ENCODE data around the gene CFD.
"Not testable (repeated sequence)": the region's sequence is repeated elsewhere in the genome, so short reads cannot be mapped to it uniquely, and the experiment has no call there.

Gene CFD

GRCh38 chr19:827314-827709 is 32.2 kb upstream of the CFD start:
- no peaks in the 10 kb centered on the region for H3K4me1 ChIP-seq (ENCODE audit: control insufficient read depth, insufficient read depth, low read length, poor library complexity, severe bottlenecking)
- H3K27ac ChIP-seq (ENCODE audit: insufficient read depth, low read length, poor library complexity, severe bottlenecking), result no peak overlapping the region
- no peaks in the 10 kb centered on the region for H3K36me3 ChIP-seq (ENCODE audit: control insufficient read depth, insufficient read depth, low read length)
- H3K9me3 ChIP-seq (ENCODE audit: control insufficient read depth, low read length), result no peaks in the 10 kb centered on the region
- no peak for DNase-seq
- H3K4me3 ChIP-seq (ENCODE audit: insufficient read depth, low read depth, low read length, poor library complexity, severe bottlenecking), result no peak overlapping the region
- H3K27me3 ChIP-seq (replicated peaks; ENCODE audit: control insufficient read depth, insufficient read depth, low read length, poor library complexity, severe bottlenecking), result peaks cover 10% of the 10 kb centered on the region

DNA sequence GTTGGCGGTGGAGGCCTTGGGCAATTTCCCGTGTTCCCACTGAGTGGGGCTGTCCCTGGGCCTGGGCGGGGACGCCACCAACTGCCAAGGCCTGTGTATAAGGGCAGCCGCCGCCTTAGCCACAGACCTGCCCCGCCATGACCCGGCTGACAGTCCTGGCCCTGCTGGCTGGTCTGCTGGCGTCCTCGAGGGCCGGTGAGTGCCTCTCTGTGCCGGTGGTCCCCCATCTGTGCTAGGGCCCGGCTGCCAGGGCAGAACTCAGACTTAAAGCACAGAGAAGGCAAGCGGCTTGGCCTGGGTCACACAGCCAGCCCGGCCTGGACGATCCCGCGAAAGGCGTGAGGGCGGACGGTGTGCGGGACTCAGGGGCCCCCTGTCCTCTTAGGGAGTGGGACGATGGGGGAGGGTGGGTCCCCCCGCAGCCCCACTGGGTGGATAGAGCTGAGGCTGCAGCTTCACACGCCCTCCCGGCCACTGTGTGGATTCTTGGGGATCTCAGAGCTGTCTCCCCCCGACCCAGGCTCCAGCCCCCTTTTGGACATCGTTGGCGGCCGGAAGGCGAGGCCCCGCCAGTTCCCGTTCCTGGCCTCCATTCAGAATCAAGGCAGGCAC is 31.6 kb upstream of the CFD start, which contains the start of gene AZU1:
Gene AZU1, plus strand, starts transcription at position 128 of the 612 bp plus-strand sequence. Its CDS starts 10 bp downstream, at position 138.
- H3K27ac ChIP-seq (ENCODE audit: insufficient read depth, low read length, poor library complexity, severe bottlenecking), result no peak within 1 kb of the TSS
- H3K27me3 ChIP-seq (replicated peaks; ENCODE audit: control insufficient read depth, insufficient read depth, low read length, poor library complexity, severe bottlenecking), result peaks cover 8% of the 10 kb centered on the region
- no peak within 1 kb of the TSS for H3K4me3 ChIP-seq (ENCODE audit: insufficient read depth, low read depth, low read length, poor library complexity, severe bottlenecking)
- no peak for DNase-seq
- no peaks in the 10 kb centered on the region for H3K4me1 ChIP-seq (ENCODE audit: control insufficient read depth, insufficient read depth, low read length, poor library complexity, severe bottlenecking)
- H3K9me3 ChIP-seq (ENCODE audit: control insufficient read depth, low read length), result no peaks in the 10 kb centered on the region
- H3K36me3 ChIP-seq (ENCODE audit: control insufficient read depth, insufficient read depth, low read length), result no peaks in the 10 kb centered on the region

- no peak overlapping the region for H3K27ac ChIP-seq (ENCODE audit: insufficient read depth, low read length, poor library complexity, severe bottlenecking)
- no peaks in the 10 kb centered on the region for H3K9me3 ChIP-seq (ENCODE audit: control insufficient read depth, low read length)
- H3K27me3 ChIP-seq (replicated peaks; ENCODE audit: control insufficient read depth, insufficient read depth, low read length, poor library complexity, severe bottlenecking), result peaks cover 4% of the 10 kb centered on the region
- H3K36me3 ChIP-seq (ENCODE audit: control insufficient read depth, insufficient read depth, low read length), result no peaks in the 10 kb centered on the region
- DNase-seq, result no peak
- no peak overlapping the region for H3K4me3 ChIP-seq (ENCODE audit: insufficient read depth, low read depth, low read length, poor library complexity, severe bottlenecking)
- H3K4me1 ChIP-seq (ENCODE audit: control insufficient read depth, insufficient read depth, low read length, poor library complexity, severe bottlenecking), result no peaks in the 10 kb centered on the region
Observed at GRCh38 chr19:829129-829758, 30.2 kb upstream of the CFD start.

DNA sequence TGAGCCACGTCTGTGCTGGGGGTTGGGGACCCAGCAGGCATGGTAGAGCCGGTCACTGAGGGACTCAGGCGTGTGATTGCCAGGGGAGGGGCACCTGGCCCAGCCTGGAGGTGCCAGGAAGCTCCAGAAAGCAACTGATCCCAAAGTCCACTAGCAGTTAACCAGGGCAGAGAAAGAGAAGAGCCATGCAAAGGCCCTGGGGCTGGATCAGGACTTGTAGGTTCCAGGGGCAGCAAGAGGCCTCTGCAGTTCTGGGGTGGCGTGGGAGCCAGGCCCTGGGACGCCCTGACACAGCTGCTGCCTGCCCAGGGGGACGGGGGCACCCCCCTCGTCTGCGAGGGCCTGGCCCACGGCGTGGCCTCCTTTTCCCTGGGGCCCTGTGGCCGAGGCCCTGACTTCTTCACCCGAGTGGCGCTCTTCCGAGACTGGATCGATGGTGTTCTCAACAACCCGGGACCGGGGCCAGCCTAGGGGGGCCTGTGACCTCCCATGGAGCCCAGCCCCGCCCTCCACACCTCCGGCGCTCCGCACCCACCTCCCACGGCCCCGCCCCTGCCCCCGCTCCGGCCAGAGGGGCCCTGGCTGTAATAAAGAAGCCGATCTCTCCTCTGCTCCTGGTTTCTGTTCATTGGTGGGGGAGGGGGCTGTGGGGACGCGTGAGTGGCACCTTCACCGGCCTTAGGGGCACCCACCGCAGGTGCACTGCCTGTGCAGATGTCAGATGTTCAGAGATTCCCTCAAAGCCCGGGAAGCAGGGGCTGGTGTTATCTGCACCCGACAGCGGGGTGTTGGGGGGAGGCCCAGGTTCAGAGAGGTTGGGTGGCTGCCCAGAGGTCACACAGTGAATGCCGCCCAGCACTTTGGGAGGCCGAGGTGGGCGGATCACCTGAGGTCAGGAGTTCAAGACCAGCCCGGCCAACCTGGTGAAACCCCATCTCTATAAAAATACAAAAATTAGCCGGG is 27.8 kb upstream of the CFD start:
- Histone ChIP-seq H3K36me3 (ENCODE audit: control insufficient read depth, insufficient read depth, low read length) (no peaks in the 10 kb centered on the region), H3K4me1 (ENCODE audit: control insufficient read depth, insufficient read depth, low read length, poor library complexity, severe bottlenecking) (no peaks in the 10 kb centered on the region), H3K9me3 (ENCODE audit: control insufficient read depth, low read length) (no peaks in the 10 kb centered on the region), H3K27me3 (replicated peaks; ENCODE audit: control insufficient read depth, insufficient read depth, low read length, poor library complexity, severe bottlenecking) (peaks cover 4% of the 10 kb centered on the region), H3K27ac (ENCODE audit: insufficient read depth, low read length, poor library complexity, severe bottlenecking) (no peak overlapping the region), H3K4me3 (ENCODE audit: insufficient read depth, low read depth, low read length, poor library complexity, severe bottlenecking) (no peak overlapping the region)
- DNase-seq, result no peak

DNA sequence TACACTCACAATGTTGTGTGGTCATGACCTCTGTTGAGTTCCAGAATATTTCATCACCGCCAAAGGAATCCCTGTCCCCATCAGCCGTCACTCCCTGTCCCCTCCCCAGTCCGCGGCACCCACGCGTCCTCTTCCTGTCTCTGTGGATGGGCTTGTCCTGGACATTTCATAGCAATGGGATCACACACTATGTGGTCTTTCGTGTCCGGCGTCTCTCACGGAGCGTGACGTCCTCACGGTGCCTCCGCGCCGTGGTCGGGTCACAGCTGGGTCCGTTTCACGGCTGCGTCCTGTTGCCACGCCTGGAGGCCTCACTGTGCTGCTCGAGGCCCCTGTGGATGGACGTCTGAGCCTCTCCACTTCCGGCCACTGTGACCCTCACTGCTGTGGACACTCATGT is 25.2 kb upstream of the CFD start:
- DNase-seq, result no peak
- Histone ChIP-seq H3K27me3 (replicated peaks; ENCODE audit: control insufficient read depth, insufficient read depth, low read length, poor library complexity, severe bottlenecking) (peaks cover 4% of the 10 kb centered on the region), H3K9me3 (ENCODE audit: control insufficient read depth, low read length) (no peaks in the 10 kb centered on the region), H3K4me3 (ENCODE audit: insufficient read depth, low read depth, low read length, poor library complexity, severe bottlenecking) (no peak overlapping the region), H3K27ac (ENCODE audit: insufficient read depth, low read length, poor library complexity, severe bottlenecking) (no peak overlapping the region), H3K36me3 (ENCODE audit: control insufficient read depth, insufficient read depth, low read length) (no peaks in the 10 kb centered on the region), H3K4me1 (ENCODE audit: control insufficient read depth, insufficient read depth, low read length, poor library complexity, severe bottlenecking) (no peaks in the 10 kb centered on the region)

DNA sequence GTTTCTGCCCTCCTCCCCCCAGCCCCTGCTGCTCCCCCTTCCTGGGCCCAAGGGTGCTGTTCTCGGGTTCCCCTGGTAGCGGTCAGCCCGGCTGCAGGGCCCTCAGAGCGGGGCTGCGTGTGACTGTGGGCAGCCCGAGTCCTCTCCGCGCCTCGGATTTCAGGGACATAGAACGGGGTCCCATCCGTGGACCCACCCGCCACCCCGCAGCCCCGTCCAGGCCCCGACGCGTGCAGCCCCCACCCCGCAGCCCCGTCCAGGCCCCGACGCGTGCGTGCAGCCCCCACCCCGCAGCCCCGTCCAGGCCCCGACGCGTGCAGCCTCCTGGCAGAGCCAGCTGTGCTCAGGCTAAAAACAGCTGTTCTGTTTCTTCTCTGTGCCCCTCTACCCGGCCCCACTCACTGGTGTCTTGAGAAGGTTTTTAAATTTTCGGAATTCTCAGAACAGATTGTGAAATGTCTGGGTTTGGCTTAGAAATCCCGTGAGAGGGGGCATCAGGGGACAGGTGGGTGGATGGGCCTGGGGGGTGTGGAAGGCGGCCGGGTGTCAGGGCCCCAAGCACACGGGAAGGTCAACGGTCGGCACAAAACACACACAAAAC is 24.2 kb upstream of the CFD start:
- Histone ChIP-seq H3K9me3 (ENCODE audit: control insufficient read depth, low read length) (no peaks in the 10 kb centered on the region), H3K27me3 (replicated peaks; ENCODE audit: control insufficient read depth, insufficient read depth, low read length, poor library complexity, severe bottlenecking) (peaks cover 4% of the 10 kb centered on the region), H3K36me3 (ENCODE audit: control insufficient read depth, insufficient read depth, low read length) (no peaks in the 10 kb centered on the region), H3K4me3 (ENCODE audit: insufficient read depth, low read depth, low read length, poor library complexity, severe bottlenecking) (no peak overlapping the region), H3K27ac (ENCODE audit: insufficient read depth, low read length, poor library complexity, severe bottlenecking) (no peak overlapping the region), H3K4me1 (ENCODE audit: control insufficient read depth, insufficient read depth, low read length, poor library complexity, severe bottlenecking) (no peaks in the 10 kb centered on the region)
- no peak for DNase-seq

DNA sequence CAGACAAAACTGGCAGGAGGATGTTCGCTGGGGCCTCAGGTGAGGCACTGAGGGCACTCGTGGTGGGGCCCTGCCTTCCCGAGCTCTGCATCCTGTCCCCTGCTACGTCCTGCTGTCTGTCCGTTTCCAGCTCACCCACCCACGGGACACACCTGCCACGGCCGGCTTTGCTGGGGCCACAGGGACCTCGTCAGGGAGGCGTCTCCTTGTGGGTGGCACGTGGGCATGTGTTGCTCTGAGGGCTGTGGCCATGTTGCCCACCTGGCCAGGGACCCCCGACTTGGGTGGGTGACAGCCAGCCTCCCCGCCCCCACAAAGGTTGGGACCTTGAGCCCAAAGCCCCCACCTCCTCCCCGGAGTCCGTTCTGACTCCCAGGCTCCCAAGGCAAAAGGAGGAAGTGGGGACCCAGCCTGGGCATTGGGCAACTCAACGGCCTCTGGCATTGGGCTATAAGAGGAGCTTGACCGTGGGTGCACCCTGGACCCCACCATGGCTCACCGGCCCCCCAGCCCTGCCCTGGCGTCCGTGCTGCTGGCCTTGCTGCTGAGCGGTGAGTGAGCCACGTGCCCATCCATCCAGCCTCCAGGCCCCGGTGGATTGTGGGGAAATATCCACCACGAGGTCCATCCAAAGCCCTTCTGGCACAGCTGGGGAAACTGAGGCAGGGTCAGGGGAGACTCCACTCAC is 18.8 kb upstream of the CFD start, which contains the start of gene PRTN3:
Gene PRTN3, plus strand, starts transcription at position 481 of the 688 bp plus-strand sequence. Its CDS starts 10 bp downstream, at position 491.
- Histone ChIP-seq H3K4me1 (ENCODE audit: control insufficient read depth, insufficient read depth, low read length, poor library complexity, severe bottlenecking) (peaks cover 8% of the 10 kb centered on the region), H3K27me3 (replicated peaks; ENCODE audit: control insufficient read depth, insufficient read depth, low read length, poor library complexity, severe bottlenecking) (peaks cover 12% of the 10 kb centered on the region), H3K9me3 (ENCODE audit: control insufficient read depth, low read length) (no peaks in the 10 kb centered on the region), H3K36me3 (ENCODE audit: control insufficient read depth, insufficient read depth, low read length) (no peaks in the 10 kb centered on the region), H3K27ac (ENCODE audit: insufficient read depth, low read length, poor library complexity, severe bottlenecking) (no peak within 1 kb of the TSS), H3K4me3 (ENCODE audit: insufficient read depth, low read depth, low read length, poor library complexity, severe bottlenecking) (no peak within 1 kb of the TSS)
- no peak for DNase-seq

- H3K4me1 ChIP-seq (ENCODE audit: control insufficient read depth, insufficient read depth, low read length, poor library complexity, severe bottlenecking); DNase-seq; H3K36me3 ChIP-seq (ENCODE audit: control insufficient read depth, insufficient read depth, low read length); H3K4me3 ChIP-seq (ENCODE audit: insufficient read depth, low read depth, low read length, poor library complexity, severe bottlenecking); H3K9me3 ChIP-seq (ENCODE audit: control insufficient read depth, low read length); H3K27ac ChIP-seq (ENCODE audit: insufficient read depth, low read length, poor library complexity, severe bottlenecking): not testable (repeated sequence)
- peaks cover 12% of the 10 kb centered on the region for H3K27me3 ChIP-seq (replicated peaks; ENCODE audit: control insufficient read depth, insufficient read depth, low read length, poor library complexity, severe bottlenecking)
Observed at GRCh38 chr19:842802-843179, 16.7 kb upstream of the CFD start.

- Histone ChIP-seq H3K27me3 (replicated peaks; ENCODE audit: control insufficient read depth, insufficient read depth, low read length, poor library complexity, severe bottlenecking) (peaks cover 14% of the 10 kb centered on the region), H3K9me3 (ENCODE audit: control insufficient read depth, low read length) (no peaks in the 10 kb centered on the region), H3K4me3 (ENCODE audit: insufficient read depth, low read depth, low read length, poor library complexity, severe bottlenecking) (no peak overlapping the region), H3K4me1 (ENCODE audit: control insufficient read depth, insufficient read depth, low read length, poor library complexity, severe bottlenecking) (peaks cover 8% of the 10 kb centered on the region), H3K27ac (ENCODE audit: insufficient read depth, low read length, poor library complexity, severe bottlenecking) (no peak overlapping the region), H3K36me3 (ENCODE audit: control insufficient read depth, insufficient read depth, low read length) (no peaks in the 10 kb centered on the region)
- no peak for DNase-seq
Observed at GRCh38 chr19:843180-843835, 16.2 kb upstream of the CFD start.
